ENCODE results near the gene KCNC3. TPM values are rescaled to one million over a fixed set of nuclear protein-coding genes. Genes with fewer than 3 reads are reported as not detected.

Gene KCNC3
- total RNA-seq, 2 experiments from 2014 or later = 1.3 to 2.3 TPM

- CTCF ChIA-PET = interaction anchor here (0.8 to 1.4 kb wide), 8 partner anchors 9 to 182 kb away, joined by 3 to 8 read pairs (median 3); partner anchors contain the start of gene JOSD2
- H3K9me3 Mint-ChIP-seq (ENCODE audit: low read depth) = no peaks in the 10 kb centered on the region
- H3K4me1 Mint-ChIP-seq = peaks cover 55% of the 10 kb centered on the region
- no peak overlapping the region for H3K27ac Mint-ChIP-seq
- peaks cover 8% of the 10 kb centered on the region for H3K36me3 Mint-ChIP-seq
- DNase-seq (no peak), ATAC-seq (no peak)
- peaks cover 53% of the 10 kb centered on the region for H3K27me3 Mint-ChIP-seq
- no peak overlapping the region for H3K4me3 Mint-ChIP-seq
Observed at GRCh38 chr19:50328873-50329145, 368 bp downstream of the KCNC3 start.

GRCh38 chr19:50328224-50328872 lies 829 bp downstream of the KCNC3 start:
- H3K9me3 Mint-ChIP-seq (ENCODE audit: low read depth) = no peaks in the 10 kb centered on the region
- peaks cover 8% of the 10 kb centered on the region for H3K36me3 Mint-ChIP-seq
- peaks cover 53% of the 10 kb centered on the region for H3K27me3 Mint-ChIP-seq
- CTCF ChIA-PET = interaction anchor here (1.1 to 1.4 kb wide), 4 partner anchors 9 to 182 kb away, joined by 3 read pairs; partner anchors contain the start of gene JOSD2
- H3K27ac Mint-ChIP-seq = no peak overlapping the region
- H3K4me3 Mint-ChIP-seq = no peak overlapping the region
- no peak for ATAC-seq
- DNase-seq = no peak
- H3K4me1 Mint-ChIP-seq = peaks cover 50% of the 10 kb centered on the region

GRCh38 chr19:50327461-50328223 lies 1.5 kb downstream of the KCNC3 start:
- H3K27me3 Mint-ChIP-seq = peaks cover 51% of the 10 kb centered on the region
- H3K9me3 Mint-ChIP-seq (ENCODE audit: low read depth) = no peaks in the 10 kb centered on the region
- ATAC-seq (no peak), DNase-seq (no peak)
- peak overlapping the region; percentile 35 for H3K4me3 Mint-ChIP-seq
- peaks cover 8% of the 10 kb centered on the region for H3K36me3 Mint-ChIP-seq
- CTCF ChIA-PET = interaction anchor here (1.0 to 1.4 kb wide), 3 partner anchors 8 to 183 kb away, joined by 3 read pairs; partner anchors contain the start of gene JOSD2
- peaks cover 47% of the 10 kb centered on the region for H3K4me1 Mint-ChIP-seq
- H3K27ac Mint-ChIP-seq = no peak overlapping the region

- CTCF ChIA-PET = interaction anchor here (1.0 to 1.8 kb wide), 2 partner anchors 42 to 75 kb away, joined by 3 to 4 read pairs; no protein-coding TSS in a partner anchor
- H3K27me3 Mint-ChIP-seq = peaks cover 45% of the 10 kb centered on the region
Observed at GRCh38 chr19:50327013-50327412, 2.2 kb downstream of the KCNC3 start.

GRCh38 chr19:50326101-50326664 lies 3.0 kb downstream of the KCNC3 start:
- Mint-ChIP-seq H3K27ac (no peak overlapping the region), H3K4me1 (peaks cover 33% of the 10 kb centered on the region), H3K4me3 (peak overlapping the region; percentile 31), H3K27me3 (peaks cover 38% of the 10 kb centered on the region), H3K9me3 (ENCODE audit: low read depth) (no peaks in the 10 kb centered on the region), H3K36me3 (peaks cover 6% of the 10 kb centered on the region)
- ATAC-seq (no peak), DNase-seq (no peak)
- CTCF ChIA-PET = interaction anchor here (0.5 to 1.8 kb wide), 2 partner anchors 74 to 435 kb away, joined by 3 to 4 read pairs; no protein-coding TSS in a partner anchor

More at GRCh38 chr19:50327013-50327412, 2.2 kb downstream of the KCNC3 start:
- peak overlapping the region; percentile 10 for H3K4me3 Mint-ChIP-seq
- no peak for DNase-seq
- H3K9me3 Mint-ChIP-seq (ENCODE audit: low read depth) = no peaks in the 10 kb centered on the region
- H3K4me1 Mint-ChIP-seq = peaks cover 40% of the 10 kb centered on the region
- ATAC-seq = no peak
- no peak overlapping the region for H3K27ac Mint-ChIP-seq
- peaks cover 8% of the 10 kb centered on the region for H3K36me3 Mint-ChIP-seq

- CTCF ChIA-PET = interaction anchor here (0.5 to 1.8 kb wide), 3 partner anchors 32 to 434 kb away, joined by 3 to 5 read pairs (median 4); no protein-coding TSS in a partner anchor
- DNase-seq (peak; percentile 83), ATAC-seq (peak; percentile 29)
- no peaks in the 10 kb centered on the region for H3K9me3 Mint-ChIP-seq (ENCODE audit: low read depth)
- H3K4me3 Mint-ChIP-seq = peak overlapping the region; percentile 31
- H3K4me1 Mint-ChIP-seq = peaks cover 28% of the 10 kb centered on the region
- H3K36me3 Mint-ChIP-seq = peaks cover 6% of the 10 kb centered on the region
- H3K27ac Mint-ChIP-seq = no peak overlapping the region
- peaks cover 34% of the 10 kb centered on the region for H3K27me3 Mint-ChIP-seq
Observed at GRCh38 chr19:50325310-50326100, 3.7 kb downstream of the KCNC3 start.

GRCh38 chr19:50324331-50324730 lies 4.8 kb downstream of the KCNC3 start:
- DNase-seq (no peak), ATAC-seq (no peak)
- Mint-ChIP-seq H3K27ac (no peak overlapping the region), H3K9me3 (ENCODE audit: low read depth) (no peaks in the 10 kb centered on the region), H3K27me3 (peaks cover 22% of the 10 kb centered on the region), H3K4me1 (peaks cover 17% of the 10 kb centered on the region), H3K4me3 (no peak overlapping the region), H3K36me3 (peaks cover 1% of the 10 kb centered on the region)
- CTCF ChIA-PET = no interaction called here

GRCh38 chr19:50323782-50324133 lies 5.4 kb downstream of the KCNC3 start:
- Mint-ChIP-seq H3K4me1 (peaks cover 16% of the 10 kb centered on the region), H3K27me3 (peaks cover 19% of the 10 kb centered on the region), H3K27ac (no peak overlapping the region), H3K9me3 (ENCODE audit: low read depth) (no peaks in the 10 kb centered on the region), H3K4me3 (no peak overlapping the region), H3K36me3 (no peaks in the 10 kb centered on the region)
- CTCF ChIA-PET = no interaction called here
- no peak for DNase-seq
- no peak for ATAC-seq

- CTCF ChIA-PET = no interaction called here
Observed at GRCh38 chr19:50322931-50323781, 6.0 kb downstream of the KCNC3 start.

GRCh38 chr19:50322234-50322633 lies 6.9 kb downstream of the KCNC3 start:
- no peak for ATAC-seq
- DNase-seq = no peak
- peaks cover 16% of the 10 kb centered on the region for H3K27me3 Mint-ChIP-seq
- no peaks in the 10 kb centered on the region for H3K36me3 Mint-ChIP-seq
- no peak overlapping the region for H3K4me3 Mint-ChIP-seq
- no peaks in the 10 kb centered on the region for H3K9me3 Mint-ChIP-seq (ENCODE audit: low read depth)
- no peak overlapping the region for H3K27ac Mint-ChIP-seq
- CTCF ChIA-PET = no interaction called here
- H3K4me1 Mint-ChIP-seq = peaks cover 12% of the 10 kb centered on the region

More at GRCh38 chr19:50322931-50323781, 6.0 kb downstream of the KCNC3 start:
- no peak for ATAC-seq
- Mint-ChIP-seq H3K27ac (no peak overlapping the region), H3K4me1 (peaks cover 16% of the 10 kb centered on the region), H3K27me3 (peaks cover 19% of the 10 kb centered on the region), H3K36me3 (no peaks in the 10 kb centered on the region), H3K9me3 (ENCODE audit: low read depth) (no peaks in the 10 kb centered on the region), H3K4me3 (no peak overlapping the region)
- DNase-seq = no peak

GRCh38 chr19:50321831-50322230 lies 7.3 kb downstream of the KCNC3 start:
- ATAC-seq (no peak), DNase-seq (no peak)
- CTCF ChIA-PET = no interaction called here
- Mint-ChIP-seq H3K4me3 (no peak overlapping the region), H3K27ac (no peak overlapping the region), H3K27me3 (peaks cover 12% of the 10 kb centered on the region), H3K36me3 (no peaks in the 10 kb centered on the region), H3K4me1 (peaks cover 8% of the 10 kb centered on the region), H3K9me3 (ENCODE audit: low read depth) (no peaks in the 10 kb centered on the region)

- CTCF ChIA-PET = interaction anchor here (0.6 kb wide), 1 partner anchor 66 kb away, joined by 3 read pairs; no protein-coding TSS in a partner anchor
- no peak overlapping the region for H3K27ac Mint-ChIP-seq
- H3K9me3 Mint-ChIP-seq (ENCODE audit: low read depth) = no peaks in the 10 kb centered on the region
- ATAC-seq (no peak), DNase-seq (no peak)
- peaks cover 2% of the 10 kb centered on the region for H3K4me1 Mint-ChIP-seq
- H3K36me3 Mint-ChIP-seq = no peaks in the 10 kb centered on the region
- H3K4me3 Mint-ChIP-seq = no peak overlapping the region
- peaks cover 15% of the 10 kb centered on the region for H3K27me3 Mint-ChIP-seq
Observed at GRCh38 chr19:50320596-50320995, 8.6 kb downstream of the KCNC3 start.
